ENCODE measurements around the gene ENG. TPM values are rescaled to one million over a fixed set of nuclear protein-coding genes. Genes with fewer than 3 reads are reported as not detected.

The ENG gene
- total and polyA plus RNA-seq, 2 experiments from 2014 or later, result 1.4 to 2.6 TPM

- no peaks in the 10 kb centered on the region for H3K9me2 ChIP-seq (ENCODE audit: insufficient read depth)
- ATAC-seq (no peak), DNase-seq (ENCODE audit: low spot score) (no peak)
- H3K36me3 Mint-ChIP-seq (ENCODE audit: low read depth), result no peaks in the 10 kb centered on the region
- no peaks in the 10 kb centered on the region for H3K79me2 ChIP-seq (replicated peaks; ENCODE audit: insufficient read depth)
- H3K4me3 Mint-ChIP-seq, result no peak overlapping the region
- TF ChIP-seq NANOG (IDR thresholded peaks at IDR 0.05; ENCODE audit: borderline replicate concordance), result no peak
- TF ChIP-seq ETS1 (IDR thresholded peaks at IDR 0.05), result no peak
- no peak for TF ChIP-seq EZH2phosphoT487 (IDR thresholded peaks at IDR 0.05; ENCODE audit: unreplicated experiment)
- TF ChIP-seq ZNF114 (CRISPR knock-in tag; IDR thresholded peaks at IDR 0.05), result no peak
- no peak for TF ChIP-seq ZNF331 (CRISPR knock-in tag; IDR thresholded peaks at IDR 0.05; ENCODE audit: low read depth)
- no peak for TF ChIP-seq POLR2AphosphoS5 (IDR thresholded peaks at IDR 0.05; ENCODE audit: low read depth)
- TF ChIP-seq, protein P1, sequence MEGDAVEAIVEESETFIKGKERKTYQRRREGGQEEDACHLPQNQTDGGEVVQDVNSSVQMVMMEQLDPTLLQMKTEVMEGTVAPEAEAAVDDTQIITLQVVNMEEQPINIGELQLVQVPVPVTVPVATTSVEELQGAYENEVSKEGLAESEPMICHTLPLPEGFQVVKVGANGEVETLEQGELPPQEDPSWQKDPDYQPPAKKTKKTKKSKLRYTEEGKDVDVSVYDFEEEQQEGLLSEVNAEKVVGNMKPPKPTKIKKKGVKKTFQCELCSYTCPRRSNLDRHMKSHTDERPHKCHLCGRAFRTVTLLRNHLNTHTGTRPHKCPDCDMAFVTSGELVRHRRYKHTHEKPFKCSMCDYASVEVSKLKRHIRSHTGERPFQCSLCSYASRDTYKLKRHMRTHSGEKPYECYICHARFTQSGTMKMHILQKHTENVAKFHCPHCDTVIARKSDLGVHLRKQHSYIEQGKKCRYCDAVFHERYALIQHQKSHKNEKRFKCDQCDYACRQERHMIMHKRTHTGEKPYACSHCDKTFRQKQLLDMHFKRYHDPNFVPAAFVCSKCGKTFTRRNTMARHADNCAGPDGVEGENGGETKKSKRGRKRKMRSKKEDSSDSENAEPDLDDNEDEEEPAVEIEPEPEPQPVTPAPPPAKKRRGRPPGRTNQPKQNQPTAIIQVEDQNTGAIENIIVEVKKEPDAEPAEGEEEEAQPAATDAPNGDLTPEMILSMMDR (conservative IDR thresholded peaks at IDR 0.05; ENCODE audit: low read depth in 2 of 2), result no peak
- no peak for TF ChIP-seq CREB1 (CRISPR knock-in tag; IDR thresholded peaks at IDR 0.05; ENCODE audit: low read depth)
- TF ChIP-seq, protein P2, sequence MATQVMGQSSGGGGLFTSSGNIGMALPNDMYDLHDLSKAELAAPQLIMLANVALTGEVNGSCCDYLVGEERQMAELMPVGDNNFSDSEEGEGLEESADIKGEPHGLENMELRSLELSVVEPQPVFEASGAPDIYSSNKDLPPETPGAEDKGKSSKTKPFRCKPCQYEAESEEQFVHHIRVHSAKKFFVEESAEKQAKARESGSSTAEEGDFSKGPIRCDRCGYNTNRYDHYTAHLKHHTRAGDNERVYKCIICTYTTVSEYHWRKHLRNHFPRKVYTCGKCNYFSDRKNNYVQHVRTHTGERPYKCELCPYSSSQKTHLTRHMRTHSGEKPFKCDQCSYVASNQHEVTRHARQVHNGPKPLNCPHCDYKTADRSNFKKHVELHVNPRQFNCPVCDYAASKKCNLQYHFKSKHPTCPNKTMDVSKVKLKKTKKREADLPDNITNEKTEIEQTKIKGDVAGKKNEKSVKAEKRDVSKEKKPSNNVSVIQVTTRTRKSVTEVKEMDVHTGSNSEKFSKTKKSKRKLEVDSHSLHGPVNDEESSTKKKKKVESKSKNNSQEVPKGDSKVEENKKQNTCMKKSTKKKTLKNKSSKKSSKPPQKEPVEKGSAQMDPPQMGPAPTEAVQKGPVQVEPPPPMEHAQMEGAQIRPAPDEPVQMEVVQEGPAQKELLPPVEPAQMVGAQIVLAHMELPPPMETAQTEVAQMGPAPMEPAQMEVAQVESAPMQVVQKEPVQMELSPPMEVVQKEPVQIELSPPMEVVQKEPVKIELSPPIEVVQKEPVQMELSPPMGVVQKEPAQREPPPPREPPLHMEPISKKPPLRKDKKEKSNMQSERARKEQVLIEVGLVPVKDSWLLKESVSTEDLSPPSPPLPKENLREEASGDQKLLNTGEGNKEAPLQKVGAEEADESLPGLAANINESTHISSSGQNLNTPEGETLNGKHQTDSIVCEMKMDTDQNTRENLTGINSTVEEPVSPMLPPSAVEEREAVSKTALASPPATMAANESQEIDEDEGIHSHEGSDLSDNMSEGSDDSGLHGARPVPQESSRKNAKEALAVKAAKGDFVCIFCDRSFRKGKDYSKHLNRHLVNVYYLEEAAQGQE (IDR thresholded peaks at IDR 0.05; ENCODE audit: unreplicated experiment), result no peak
- TF ChIP-seq, protein P3, sequence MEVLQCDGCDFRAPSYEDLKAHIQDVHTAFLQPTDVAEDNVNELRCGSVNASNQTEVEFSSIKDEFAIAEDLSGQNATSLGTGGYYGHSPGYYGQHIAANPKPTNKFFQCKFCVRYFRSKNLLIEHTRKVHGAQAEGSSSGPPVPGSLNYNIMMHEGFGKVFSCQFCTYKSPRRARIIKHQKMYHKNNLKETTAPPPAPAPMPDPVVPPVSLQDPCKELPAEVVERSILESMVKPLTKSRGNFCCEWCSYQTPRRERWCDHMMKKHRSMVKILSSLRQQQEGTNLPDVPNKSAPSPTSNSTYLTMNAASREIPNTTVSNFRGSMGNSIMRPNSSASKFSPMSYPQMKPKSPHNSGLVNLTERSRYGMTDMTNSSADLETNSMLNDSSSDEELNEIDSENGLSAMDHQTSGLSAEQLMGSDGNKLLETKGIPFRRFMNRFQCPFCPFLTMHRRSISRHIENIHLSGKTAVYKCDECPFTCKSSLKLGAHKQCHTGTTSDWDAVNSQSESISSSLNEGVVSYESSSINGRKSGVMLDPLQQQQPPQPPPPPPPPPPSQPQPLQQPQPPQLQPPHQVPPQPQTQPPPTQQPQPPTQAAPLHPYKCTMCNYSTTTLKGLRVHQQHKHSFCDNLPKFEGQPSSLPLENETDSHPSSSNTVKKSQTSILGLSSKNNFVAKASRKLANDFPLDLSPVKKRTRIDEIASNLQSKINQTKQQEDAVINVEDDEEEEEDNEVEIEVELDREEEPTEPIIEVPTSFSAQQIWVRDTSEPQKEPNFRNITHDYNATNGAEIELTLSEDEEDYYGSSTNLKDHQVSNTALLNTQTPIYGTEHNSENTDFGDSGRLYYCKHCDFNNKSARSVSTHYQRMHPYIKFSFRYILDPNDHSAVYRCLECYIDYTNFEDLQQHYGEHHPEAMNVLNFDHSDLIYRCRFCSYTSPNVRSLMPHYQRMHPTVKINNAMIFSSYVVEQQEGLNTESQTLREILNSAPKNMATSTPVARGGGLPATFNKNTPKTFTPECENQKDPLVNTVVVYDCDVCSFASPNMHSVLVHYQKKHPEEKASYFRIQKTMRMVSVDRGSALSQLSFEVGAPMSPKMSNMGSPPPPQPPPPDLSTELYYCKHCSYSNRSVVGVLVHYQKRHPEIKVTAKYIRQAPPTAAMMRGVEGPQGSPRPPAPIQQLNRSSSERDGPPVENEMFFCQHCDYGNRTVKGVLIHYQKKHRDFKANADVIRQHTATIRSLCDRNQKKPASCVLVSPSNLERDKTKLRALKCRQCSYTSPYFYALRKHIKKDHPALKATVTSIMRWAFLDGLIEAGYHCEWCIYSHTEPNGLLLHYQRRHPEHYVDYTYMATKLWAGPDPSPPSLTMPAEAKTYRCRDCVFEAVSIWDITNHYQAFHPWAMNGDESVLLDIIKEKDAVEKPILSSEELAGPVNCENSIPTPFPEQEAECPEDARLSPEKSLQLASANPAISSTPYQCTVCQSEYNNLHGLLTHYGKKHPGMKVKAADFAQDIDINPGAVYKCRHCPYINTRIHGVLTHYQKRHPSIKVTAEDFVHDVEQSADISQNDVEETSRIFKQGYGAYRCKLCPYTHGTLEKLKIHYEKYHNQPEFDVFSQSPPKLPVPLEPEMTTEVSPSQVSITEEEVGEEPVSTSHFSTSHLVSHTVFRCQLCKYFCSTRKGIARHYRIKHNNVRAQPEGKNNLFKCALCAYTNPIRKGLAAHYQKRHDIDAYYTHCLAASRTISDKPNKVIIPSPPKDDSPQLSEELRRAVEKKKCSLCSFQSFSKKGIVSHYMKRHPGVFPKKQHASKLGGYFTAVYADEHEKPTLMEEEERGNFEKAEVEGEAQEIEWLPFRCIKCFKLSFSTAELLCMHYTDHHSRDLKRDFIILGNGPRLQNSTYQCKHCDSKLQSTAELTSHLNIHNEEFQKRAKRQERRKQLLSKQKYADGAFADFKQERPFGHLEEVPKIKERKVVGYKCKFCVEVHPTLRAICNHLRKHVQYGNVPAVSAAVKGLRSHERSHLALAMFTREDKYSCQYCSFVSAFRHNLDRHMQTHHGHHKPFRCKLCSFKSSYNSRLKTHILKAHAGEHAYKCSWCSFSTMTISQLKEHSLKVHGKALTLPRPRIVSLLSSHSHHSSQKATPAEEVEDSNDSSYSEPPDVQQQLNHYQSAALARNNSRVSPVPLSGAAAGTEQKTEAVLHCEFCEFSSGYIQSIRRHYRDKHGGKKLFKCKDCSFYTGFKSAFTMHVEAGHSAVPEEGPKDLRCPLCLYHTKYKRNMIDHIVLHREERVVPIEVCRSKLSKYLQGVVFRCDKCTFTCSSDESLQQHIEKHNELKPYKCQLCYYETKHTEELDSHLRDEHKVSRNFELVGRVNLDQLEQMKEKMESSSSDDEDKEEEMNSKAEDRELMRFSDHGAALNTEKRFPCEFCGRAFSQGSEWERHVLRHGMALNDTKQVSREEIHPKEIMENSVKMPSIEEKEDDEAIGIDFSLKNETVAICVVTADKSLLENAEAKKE (CRISPR knock-in tag; IDR thresholded peaks at IDR 0.05), result no peak
- H3K27ac ChIP-seq (ENCODE audit: low read depth), result no peak overlapping the region
- no peak overlapping the region for H2AFZ ChIP-seq
- no peaks in the 10 kb centered on the region for H4K20me1 ChIP-seq (replicated peaks; ENCODE audit: insufficient read depth)
- H3K4me1 ChIP-seq (ENCODE audit: insufficient read depth), result peaks cover 4% of the 10 kb centered on the region; the same call in 1 of the 2 replicates
- peaks cover 8% of the 10 kb centered on the region for H3K27me3 Mint-ChIP-seq (ENCODE audit: insufficient read depth, low read depth, poor library complexity)
- H3K4me1 Mint-ChIP-seq, result peaks cover 7% of the 10 kb centered on the region
- no peak overlapping the region for H3K4me2 ChIP-seq
- no peaks in the 10 kb centered on the region for H3K9me3 Mint-ChIP-seq
- no peak overlapping the region for H3K27ac Mint-ChIP-seq
- H3F3A ChIP-seq (replicated peaks; ENCODE audit: low read depth), result no peaks in the 10 kb centered on the region
- no peak overlapping the region for H3K4me3 ChIP-seq
- no peaks in the 10 kb centered on the region for H3K36me3 ChIP-seq (ENCODE audit: insufficient read depth)
- H3K27me3 ChIP-seq (ENCODE audit: insufficient read depth), result no peaks in the 10 kb centered on the region
Observed at GRCh38 chr9:127856729-127857116, 2.3 kb upstream of the ENG start.

Measured in GM23338 (cell line).